GM19372 (cell line): ENCODE results near the gene COL1A2.

Experiments
- ATAC-seq: cut with Tn5 transposase; IDR thresholded peaks from one replicate; pipeline ENCODE4 v1.9.1; 2021; ENCODE audit warnings: mild to moderate bottlenecking, low read depth, moderate library complexity; ENCODE audit not compliant: unreplicated experiment

COL1A2 gene

GRCh38 chr7:94431619-94432280, 37.1 kb downstream of the COL1A2 start:
- ATAC-seq: no peak

DNA sequence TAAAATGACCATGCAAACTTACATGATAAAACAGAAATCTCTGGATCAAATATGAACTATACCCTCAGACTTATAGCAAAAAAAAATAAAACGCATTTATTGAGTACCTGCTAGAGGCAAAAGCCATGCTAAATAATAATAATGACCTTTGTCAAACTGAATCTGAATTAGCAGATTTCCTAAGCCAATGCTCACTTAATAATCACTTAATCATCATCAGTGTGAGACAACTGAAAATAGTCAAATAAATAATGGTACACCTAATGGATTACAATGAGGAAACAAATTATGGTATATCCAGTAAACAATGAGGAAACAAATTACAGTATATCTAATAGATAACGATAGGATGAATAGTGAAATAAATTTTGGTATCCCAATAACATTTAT, 37.6 kb downstream of the COL1A2 start:
- ATAC-seq: no peak

GRCh38 chr7:94432817-94433216, 38.1 kb downstream of the COL1A2 start:
- no peak for ATAC-seq

- no peak for ATAC-seq
Measured at GRCh38 chr7:94433224-94433623, 38.5 kb downstream of the COL1A2 start.

DNA sequence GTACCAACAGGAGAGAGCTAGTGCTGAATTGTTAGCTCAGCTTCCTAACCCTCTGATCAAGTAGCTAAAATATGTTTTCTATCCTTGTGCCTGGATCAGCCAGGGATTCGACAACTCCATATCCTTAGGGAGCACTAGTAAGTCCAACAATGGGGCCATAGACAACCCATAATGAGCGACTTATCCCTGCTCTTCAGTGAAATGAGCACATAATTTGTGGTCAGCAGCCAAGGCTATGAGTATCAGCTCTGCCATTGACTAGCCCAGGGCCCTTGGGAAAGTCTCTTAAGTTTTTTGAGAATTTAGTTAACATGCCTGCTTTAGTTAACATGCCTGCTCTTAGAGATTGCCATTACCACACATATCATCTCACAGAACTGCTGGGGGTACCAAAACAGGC, 39.3 kb downstream of the COL1A2 start:
- ATAC-seq: no peak

DNA sequence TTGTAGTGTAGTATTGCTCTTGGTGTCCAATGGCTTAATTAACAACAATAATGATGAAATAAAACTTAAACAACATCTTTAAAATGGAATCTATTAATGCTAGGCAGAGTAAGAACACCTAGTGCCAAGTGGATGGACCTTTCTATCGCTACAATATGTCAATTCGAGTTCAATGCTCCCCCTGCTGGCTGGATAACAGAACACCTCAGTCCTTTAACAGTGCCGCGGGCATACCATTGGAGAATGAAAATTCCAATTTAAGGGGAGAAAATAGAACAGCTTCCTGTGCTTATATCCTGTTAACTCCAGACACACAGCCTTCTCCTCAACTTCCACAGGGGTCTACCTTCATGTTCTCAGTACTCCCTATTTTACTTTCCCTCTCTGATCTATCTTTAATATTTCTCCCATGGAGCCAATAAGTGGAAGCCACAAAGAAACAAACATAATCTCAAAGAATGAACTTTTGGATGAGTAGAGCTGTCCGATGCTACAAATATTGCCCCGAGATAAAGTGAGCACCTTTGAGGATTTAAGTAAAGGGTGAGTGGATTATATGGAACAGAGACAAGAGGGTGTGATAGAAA, 41.4 kb downstream of the COL1A2 start:
- peak; percentile 93 for ATAC-seq

- no peak for ATAC-seq
Measured at GRCh38 chr7:94436700-94437099, 42.0 kb downstream of the COL1A2 start.

- no peak for ATAC-seq
Measured at GRCh38 chr7:94439893-94440381, 45.2 kb downstream of the COL1A2 start.

- ATAC-seq: no peak
Measured at GRCh38 chr7:94440451-94441039, 45.9 kb downstream of the COL1A2 start.

- ATAC-seq: no peak
Measured at GRCh38 chr7:94441138-94441537, 46.4 kb downstream of the COL1A2 start.

GRCh38 chr7:94442639-94443038, 47.9 kb downstream of the COL1A2 start:
- ATAC-seq: no peak

GRCh38 chr7:94444813-94445212, 50.1 kb downstream of the COL1A2 start:
- ATAC-seq: no peak

DNA sequence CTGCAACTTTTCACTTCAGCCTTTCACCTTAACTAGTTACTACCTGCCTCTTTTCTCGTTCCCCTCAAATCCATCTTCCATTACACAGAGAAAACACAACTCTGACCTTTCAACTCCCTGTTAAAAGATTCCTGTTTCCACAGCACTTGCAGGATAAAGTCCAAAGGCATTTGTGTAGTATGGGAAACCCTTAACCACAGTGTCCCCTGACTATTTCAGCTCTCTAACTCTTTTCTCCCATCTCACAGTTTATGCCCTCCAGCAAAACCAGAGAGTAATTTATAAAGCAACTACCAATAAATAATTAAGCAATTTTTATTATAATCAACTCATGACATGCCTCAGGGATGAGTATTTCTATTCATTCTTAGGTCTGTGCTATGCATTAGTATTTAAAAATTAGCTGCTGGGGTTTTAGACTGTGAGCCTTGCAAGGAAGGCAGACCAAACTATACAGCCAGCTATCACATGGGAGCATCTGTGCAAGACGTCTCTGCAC, 51.0 kb downstream of the COL1A2 start:
- no peak for ATAC-seq

DNA sequence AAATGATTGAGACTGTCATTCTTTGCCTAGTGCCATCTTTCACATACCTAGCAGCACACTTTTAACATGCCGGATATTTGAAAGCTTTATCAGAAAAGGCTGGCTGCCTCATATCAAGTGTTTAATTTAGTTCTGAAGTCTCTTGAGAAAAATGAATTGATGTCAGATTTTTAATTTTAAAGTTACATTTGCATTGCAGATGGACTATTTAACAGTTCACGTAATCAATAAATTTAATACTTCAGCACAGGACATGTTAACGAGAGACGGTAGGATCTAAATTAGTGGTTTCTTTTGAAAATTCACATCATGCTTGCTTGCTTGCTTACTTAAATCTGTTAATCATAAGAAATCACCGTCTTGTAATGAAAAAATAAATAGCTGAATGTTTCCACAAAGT, 51.6 kb downstream of the COL1A2 start:
- no peak for ATAC-seq

DNA sequence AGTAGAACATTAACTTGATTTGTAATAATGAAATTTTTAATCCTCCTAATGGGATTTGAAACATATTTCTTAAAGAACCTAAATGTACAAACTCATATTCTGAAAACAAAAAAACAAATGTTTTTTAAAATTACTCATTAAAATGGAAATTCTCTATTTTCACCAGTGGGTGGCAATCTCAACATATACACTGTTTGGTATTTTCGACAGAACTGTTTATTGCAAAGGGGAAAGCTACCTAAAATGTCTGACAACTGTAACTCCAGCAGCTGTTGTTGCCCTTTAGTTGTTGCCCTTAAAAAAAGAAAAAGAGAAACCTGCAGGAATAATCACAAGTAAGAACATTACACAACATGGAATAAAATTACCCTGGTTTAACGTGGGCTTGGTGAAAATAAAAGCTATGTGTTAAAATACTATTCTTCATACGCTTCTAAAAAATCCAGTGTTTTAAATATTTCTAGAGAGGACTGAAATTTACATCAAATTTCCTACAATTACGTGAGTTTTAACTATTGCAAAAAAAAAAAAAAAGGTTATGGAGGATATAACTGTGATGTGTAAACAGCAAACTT, 54.5 kb downstream of the COL1A2 start:
- ATAC-seq: peak; percentile 64

GRCh38 chr7:94450044-94450697, 55.5 kb downstream of the COL1A2 start:
- no peak for ATAC-seq

DNA sequence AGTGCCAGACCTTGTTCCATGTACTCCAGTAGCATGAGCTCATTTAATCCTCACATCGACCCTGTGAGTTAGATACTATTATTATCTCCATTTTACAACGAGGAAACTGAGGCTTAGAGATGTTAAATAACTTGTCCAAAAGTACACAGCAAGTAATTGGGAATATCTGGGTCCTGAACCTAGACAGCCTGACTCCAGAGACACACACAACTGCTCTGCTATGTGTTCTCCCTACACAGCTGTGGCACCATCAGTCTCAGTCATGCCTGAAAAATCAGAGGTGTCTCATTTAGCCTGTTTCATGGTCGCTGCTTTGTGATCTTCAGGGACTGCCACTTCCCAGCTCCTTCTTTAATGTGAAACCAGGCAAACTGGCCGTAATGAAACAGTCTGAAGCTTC, 56.5 kb downstream of the COL1A2 start:
- ATAC-seq: no peak

GRCh38 chr7:94452239-94452638, 57.5 kb downstream of the COL1A2 start:
- no peak for ATAC-seq

- no peak for ATAC-seq
Measured at GRCh38 chr7:94453898-94454297, 59.2 kb downstream of the COL1A2 start.

DNA sequence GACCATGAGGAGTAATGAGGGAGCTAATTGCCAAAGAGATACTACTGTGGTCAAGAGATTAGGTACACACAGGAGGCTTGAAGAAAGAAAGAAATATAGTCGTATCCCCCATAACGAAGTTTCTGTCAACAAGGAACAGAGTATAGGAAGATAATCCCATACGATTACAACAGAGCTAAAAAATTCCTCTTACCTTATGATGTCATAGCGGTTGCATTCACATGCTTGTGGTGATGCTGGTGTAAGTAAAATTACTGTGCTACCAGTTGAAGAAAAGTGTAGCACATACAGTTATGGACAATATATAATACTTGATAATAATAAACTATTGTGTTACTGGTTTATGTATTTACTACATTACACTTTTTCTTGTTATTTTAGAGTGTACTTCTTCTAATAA, 63.3 kb downstream of the COL1A2 start:
- no peak for ATAC-seq

DNA sequence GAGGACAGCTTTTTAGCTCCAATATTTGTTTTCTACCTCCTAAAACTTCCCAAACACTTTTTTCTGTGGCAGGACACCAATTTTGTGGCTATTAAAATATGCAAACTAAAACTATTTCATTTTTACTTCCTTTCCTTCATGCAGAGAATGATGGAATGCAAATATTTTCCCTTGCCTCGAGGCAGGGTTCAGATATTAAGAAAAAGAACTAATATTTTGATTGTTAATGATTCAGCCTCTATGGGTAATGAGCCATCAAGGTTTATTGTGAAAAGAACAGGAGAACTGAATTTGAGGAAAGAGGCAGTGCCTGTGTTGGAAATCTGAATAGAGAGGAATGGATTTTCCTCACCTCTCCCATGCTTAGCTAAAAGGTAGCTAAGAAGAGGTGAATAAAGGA, 71.8 kb downstream of the COL1A2 start:
- ATAC-seq: no peak
